Amniotic epithelial cell (primary cell): Measurements from ENCODE around the gene TTC3.

ENCODE experiments used
- DNase-seq: peaks from one replicate; pipeline ENCODE4 v3.0.0-alpha.2; 2010; ENCODE audit warnings: low read depth

TTC3 gene

GRCh38 chr21:37224861-37225839 is 152.1 kb downstream of the TTC3 start:
- DNase-seq, result no peak

GRCh38 chr21:37226041-37226920 is 153.2 kb downstream of the TTC3 start:
- no peak for DNase-seq

- no peak for DNase-seq
These were observed 154.3 kb downstream of the TTC3 start for GRCh38 chr21:37227071-37228002.

GRCh38 chr21:37228003-37228400 is 154.9 kb downstream of the TTC3 start:
- DNase-seq, result no peak

DNA sequence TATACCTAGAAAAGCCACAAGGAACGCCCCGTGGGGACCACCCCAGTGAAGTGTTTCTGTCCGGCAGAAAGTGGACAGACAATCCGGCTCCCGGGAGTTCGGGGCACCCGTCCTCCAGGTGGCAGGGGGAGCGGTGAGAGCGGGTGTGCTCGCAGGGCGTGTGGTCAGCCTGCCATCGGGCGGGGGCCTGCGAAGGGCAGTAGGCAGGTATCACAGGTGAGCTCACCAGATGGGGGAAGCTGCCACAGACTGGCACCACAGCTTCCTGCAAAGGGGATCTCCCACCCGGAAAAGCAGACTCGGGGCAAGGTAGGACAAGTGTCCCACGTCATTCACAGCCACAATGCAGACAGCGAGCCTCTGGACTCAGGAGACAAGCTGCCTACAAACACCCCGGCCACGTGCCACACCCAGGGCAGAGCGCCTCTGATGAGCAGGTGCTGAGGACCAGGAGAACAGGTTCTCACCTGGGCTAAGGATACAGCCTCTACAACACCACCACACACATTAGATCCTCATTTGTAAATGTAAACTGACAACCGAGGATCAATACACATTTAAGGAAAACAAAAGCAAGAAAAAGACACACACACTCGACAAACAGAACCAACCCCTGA is 157.7 kb downstream of the TTC3 start:
- no peak for DNase-seq

GRCh38 chr21:37231249-37231645 is 158.2 kb downstream of the TTC3 start:
- no peak for DNase-seq

DNA sequence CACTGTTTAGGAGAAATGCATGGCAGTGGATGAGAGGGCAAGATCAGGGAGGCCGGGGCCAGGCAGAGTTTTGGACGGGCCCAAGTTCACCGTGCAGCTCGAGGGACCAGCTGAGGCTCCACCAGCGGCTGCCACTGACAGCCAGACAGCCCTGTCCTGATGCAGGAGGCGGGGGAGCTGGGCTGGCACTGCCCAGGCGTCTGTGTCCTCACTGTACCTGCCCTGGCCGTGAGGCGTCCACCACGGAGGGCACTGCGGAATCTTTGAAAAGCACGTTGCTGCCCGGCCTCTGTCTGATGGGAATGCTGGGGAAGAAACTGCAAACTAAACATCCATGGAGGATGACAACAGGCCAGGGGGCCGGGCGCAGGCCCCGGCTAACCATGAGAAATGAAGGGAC is 158.6 kb downstream of the TTC3 start:
- DNase-seq, result no peak

GRCh38 chr21:37232274-37233018 is 159.4 kb downstream of the TTC3 start:
- DNase-seq, result no peak

GRCh38 chr21:37233551-37234146 is 160.6 kb downstream of the TTC3 start:
- no peak for DNase-seq

GRCh38 chr21:37237346-37237745 is 164.3 kb downstream of the TTC3 start:
- DNase-seq, result no peak

DNA sequence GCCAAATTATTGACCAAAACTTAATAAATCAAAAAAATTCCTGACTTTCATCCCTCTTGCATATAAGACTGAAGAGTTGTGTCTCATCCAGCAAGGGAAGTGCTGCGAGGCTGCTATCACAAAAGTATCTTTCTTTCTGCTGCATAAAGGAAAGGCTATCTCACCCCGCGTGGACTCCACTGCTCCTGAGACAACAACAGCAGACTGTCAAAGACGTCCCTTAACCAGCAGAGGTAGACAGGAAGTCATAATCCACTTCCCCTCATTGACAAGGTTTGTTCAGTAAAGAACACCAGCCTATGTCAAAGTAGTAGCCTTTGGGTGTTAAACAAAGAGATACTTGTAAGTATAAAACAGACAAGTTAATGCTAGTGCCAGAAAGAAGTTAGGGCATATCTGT is 164.7 kb downstream of the TTC3 start:
- DNase-seq, result no peak

DNA sequence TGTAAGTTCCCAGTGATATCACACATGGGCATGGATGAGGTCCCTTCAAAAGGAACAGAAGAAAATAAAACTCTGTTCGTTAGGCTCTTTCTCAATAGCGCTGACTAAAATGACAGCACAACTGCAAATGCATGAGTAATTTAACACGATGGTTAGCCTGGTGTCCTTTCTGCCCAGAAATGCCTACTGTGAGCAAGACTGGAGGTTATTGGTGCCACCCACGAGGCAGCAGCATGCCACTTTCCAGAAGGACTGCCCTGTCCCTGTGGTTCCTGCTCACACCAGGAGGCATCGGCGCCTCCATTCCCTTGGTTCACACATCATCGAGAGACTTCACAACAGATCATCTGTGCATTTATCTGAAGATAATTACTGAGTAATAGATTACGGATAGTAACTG is 167.9 kb downstream of the TTC3 start:
- no peak for DNase-seq

- DNase-seq, result no peak
These were observed 168.4 kb downstream of the TTC3 start for GRCh38 chr21:37241426-37241825.

DNA sequence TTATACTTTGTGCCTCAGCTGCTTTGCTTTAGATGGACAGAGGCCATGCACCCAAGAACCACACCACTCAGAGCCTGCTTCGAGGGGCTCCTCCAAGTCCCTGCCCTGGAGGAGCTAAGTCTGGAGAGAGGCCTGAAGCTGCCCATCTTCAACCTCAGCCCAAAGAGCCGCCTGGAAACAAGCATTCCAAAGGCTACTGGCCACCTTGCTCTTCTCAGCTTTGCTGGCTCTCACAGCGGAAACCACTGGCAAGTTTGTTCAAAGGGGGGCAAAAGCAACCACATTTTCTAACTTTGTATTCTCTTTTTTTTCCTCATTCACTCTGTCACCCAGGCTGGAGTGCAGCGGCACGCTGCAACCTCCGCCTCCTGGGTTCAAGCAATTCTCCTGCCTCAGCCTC is 170.9 kb downstream of the TTC3 start:
- no peak for DNase-seq

- no peak for DNase-seq
These were observed 171.5 kb downstream of the TTC3 start for GRCh38 chr21:37244501-37245095.

DNA sequence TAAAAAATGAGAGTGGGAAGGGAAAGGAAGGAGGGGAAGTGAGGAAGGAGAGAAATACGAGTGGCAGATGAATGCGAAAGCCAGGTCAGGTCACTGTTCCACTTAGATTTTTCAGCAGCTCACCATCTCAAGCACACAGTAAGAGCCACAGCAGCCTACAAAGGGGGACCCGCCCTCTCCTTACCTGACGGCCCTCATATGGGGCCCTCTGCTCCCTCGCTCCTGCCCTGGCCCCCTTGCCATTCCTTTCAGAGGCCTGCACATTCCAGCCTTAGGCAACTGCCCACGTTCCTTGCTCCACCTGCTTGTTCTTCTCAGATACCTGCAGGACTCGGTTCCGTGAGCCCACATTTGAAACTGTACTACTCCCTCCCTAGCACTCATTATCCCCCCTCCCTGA is 172.1 kb downstream of the TTC3 start:
- DNase-seq, result no peak

GRCh38 chr21:37248298-37248697 is 175.2 kb downstream of the TTC3 start:
- no peak for DNase-seq

GRCh38 chr21:37249112-37249904 is 176.3 kb downstream of the TTC3 start:
- no peak for DNase-seq

DNA sequence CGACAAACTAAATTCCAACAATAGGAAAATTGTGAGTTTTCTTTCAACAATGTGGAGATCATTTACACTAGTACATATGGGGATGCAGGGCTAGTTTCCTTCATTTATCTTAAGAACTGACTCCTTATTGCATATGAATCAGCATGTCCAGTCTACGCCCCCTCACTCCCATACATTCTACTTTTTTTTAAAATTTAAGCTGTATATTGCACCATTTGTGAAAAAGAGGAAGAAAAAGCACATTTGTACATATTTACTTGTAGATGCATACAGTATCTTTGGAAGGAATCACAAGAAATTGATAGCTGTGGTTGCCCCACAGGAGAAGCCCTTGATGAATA is 178.2 kb downstream of the TTC3 start:
- no peak for DNase-seq
